C4-2B (cell line): ENCODE results near the gene DENND4B.

Source experiments
- ZFX ChIP-seq: fragments of 450-650 bp; IDR thresholded peaks from 2 replicates; pipeline ENCODE4 v1.6.1; 2017
- TF ChIP-seq, protein P1 (sequence below): fragments of 450-650 bp; conservative IDR thresholded peaks from 2 replicates; pipeline ENCODE4 v1.5.1; 2017; ENCODE audit warnings: mild to moderate bottlenecking

DNA sequence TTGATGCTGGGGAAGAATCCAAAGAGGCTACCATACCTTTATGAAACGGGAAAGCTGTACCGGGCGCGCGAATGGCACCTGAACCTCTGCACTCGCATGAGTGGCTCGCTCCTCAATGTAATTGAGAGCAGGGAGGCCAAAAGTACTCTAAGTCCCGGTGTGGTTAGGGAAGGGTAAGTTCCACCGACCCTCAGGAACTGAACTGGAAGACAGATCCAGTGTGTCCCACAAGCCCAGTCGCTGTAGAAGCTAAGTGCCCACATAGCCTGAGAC lies 24.8 kb downstream of the DENND4B start:
- TF ChIP-seq, protein P1, sequence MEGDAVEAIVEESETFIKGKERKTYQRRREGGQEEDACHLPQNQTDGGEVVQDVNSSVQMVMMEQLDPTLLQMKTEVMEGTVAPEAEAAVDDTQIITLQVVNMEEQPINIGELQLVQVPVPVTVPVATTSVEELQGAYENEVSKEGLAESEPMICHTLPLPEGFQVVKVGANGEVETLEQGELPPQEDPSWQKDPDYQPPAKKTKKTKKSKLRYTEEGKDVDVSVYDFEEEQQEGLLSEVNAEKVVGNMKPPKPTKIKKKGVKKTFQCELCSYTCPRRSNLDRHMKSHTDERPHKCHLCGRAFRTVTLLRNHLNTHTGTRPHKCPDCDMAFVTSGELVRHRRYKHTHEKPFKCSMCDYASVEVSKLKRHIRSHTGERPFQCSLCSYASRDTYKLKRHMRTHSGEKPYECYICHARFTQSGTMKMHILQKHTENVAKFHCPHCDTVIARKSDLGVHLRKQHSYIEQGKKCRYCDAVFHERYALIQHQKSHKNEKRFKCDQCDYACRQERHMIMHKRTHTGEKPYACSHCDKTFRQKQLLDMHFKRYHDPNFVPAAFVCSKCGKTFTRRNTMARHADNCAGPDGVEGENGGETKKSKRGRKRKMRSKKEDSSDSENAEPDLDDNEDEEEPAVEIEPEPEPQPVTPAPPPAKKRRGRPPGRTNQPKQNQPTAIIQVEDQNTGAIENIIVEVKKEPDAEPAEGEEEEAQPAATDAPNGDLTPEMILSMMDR, result no peak
- TF ChIP-seq ZFX, result no peak
